22Rv1 (cell line): ENCODE data around the gene ANP32B.

Experiments
- ZFX ChIP-seq: fragments of 450-650 bp; IDR thresholded peaks from 2 replicates; pipeline ENCODE4 v1.6.1; 2017; ENCODE audit warnings: antibody characterized with exemption, borderline replicate concordance
- TF ChIP-seq, protein P1 (sequence below): fragments of 450-650 bp; IDR thresholded peaks from 2 replicates; pipeline ENCODE4 v1.5.1; 2017; ENCODE audit warnings: mild to moderate bottlenecking

- TF ChIP-seq, protein P1, sequence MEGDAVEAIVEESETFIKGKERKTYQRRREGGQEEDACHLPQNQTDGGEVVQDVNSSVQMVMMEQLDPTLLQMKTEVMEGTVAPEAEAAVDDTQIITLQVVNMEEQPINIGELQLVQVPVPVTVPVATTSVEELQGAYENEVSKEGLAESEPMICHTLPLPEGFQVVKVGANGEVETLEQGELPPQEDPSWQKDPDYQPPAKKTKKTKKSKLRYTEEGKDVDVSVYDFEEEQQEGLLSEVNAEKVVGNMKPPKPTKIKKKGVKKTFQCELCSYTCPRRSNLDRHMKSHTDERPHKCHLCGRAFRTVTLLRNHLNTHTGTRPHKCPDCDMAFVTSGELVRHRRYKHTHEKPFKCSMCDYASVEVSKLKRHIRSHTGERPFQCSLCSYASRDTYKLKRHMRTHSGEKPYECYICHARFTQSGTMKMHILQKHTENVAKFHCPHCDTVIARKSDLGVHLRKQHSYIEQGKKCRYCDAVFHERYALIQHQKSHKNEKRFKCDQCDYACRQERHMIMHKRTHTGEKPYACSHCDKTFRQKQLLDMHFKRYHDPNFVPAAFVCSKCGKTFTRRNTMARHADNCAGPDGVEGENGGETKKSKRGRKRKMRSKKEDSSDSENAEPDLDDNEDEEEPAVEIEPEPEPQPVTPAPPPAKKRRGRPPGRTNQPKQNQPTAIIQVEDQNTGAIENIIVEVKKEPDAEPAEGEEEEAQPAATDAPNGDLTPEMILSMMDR, result peak; percentile 90
- no peak for TF ChIP-seq ZFX
Measured at GRCh38 chr9:98034593-98035546, 51.7 kb downstream of the ANP32B start.
